CD4-positive, alpha-beta T cell treated with Interleukin-2 at 100 ng/mL for 4 hours (primary cell): ENCODE data around the gene ULK3.
"Not testable (repeated sequence)": the region's sequence is repeated elsewhere in the genome, so short reads cannot be mapped to it uniquely, and the experiment has no call there.

Experiments
- DNase-seq: peaks from one replicate; pipeline ENCODE4 v3.0.0-alpha.2; 2020; ENCODE audit warnings: low spot score

Gene ULK3

GRCh38 chr15:74842581-74843444, at the start of gene ULK3:
ULK3 (minus strand) TSS chr15:74843156; CDS start chr15:74843105, 51 bp downstream.
- peak; percentile 90 for DNase-seq

- DNase-seq: no peak
These were observed 49.4 kb upstream of the ULK3 start for GRCh38 chr15:74892313-74892712.

GRCh38 chr15:74891469-74891868, 48.5 kb upstream of the ULK3 start:
- no peak for DNase-seq

GRCh38 chr15:74890665-74890960, 47.7 kb upstream of the ULK3 start:
- DNase-seq: no peak

GRCh38 chr15:74889883-74890664, 47.1 kb upstream of the ULK3 start, which contains the start of gene MPI:
MPI (plus strand) TSS chr15:74890042; CDS start chr15:74890074, 32 bp downstream.
- DNase-seq: peak; percentile 85

- DNase-seq: no peak
These were observed 46.5 kb upstream of the ULK3 start for GRCh38 chr15:74889390-74889882.

GRCh38 chr15:74888716-74889115, 45.8 kb upstream of the ULK3 start:
- DNase-seq: no peak

GRCh38 chr15:74887537-74888193, 44.7 kb upstream of the ULK3 start:
- not testable (repeated sequence) for DNase-seq

GRCh38 chr15:74885461-74885860, 42.5 kb upstream of the ULK3 start:
- DNase-seq: no peak

- no peak for DNase-seq
These were observed 41.7 kb upstream of the ULK3 start for GRCh38 chr15:74884428-74885223.

GRCh38 chr15:74882528-74882927, 39.6 kb upstream of the ULK3 start:
- no peak for DNase-seq

- DNase-seq: no peak
These were observed 35.3 kb upstream of the ULK3 start for GRCh38 chr15:74878273-74878672.

GRCh38 chr15:74873756-74874424, 30.9 kb upstream of the ULK3 start:
- DNase-seq: no peak

GRCh38 chr15:74873036-74873755, 30.2 kb upstream of the ULK3 start, which contains the start of gene SCAMP2:
SCAMP2 (minus strand) TSS chr15:74873365; CDS start chr15:74873255, 110 bp downstream.
- DNase-seq: peak; percentile 89

- no peak for DNase-seq
These were observed 29.7 kb upstream of the ULK3 start for GRCh38 chr15:74872702-74873035.

- DNase-seq: no peak
These were observed 27.7 kb upstream of the ULK3 start for GRCh38 chr15:74870436-74871215.

GRCh38 chr15:74869726-74870407, 26.9 kb upstream of the ULK3 start:
- peak; percentile 34 for DNase-seq

GRCh38 chr15:74869372-74869725, 26.4 kb upstream of the ULK3 start:
- DNase-seq: no peak

- DNase-seq: no peak
These were observed 25.1 kb upstream of the ULK3 start for GRCh38 chr15:74868059-74868458.
